ENCODE results near the gene GPR108. TPM values are rescaled to one million over a fixed set of nuclear protein-coding genes. Genes with fewer than 3 reads are reported as not detected.
"Not testable (repeated sequence)": the region's sequence is repeated elsewhere in the genome, so short reads cannot be mapped to it uniquely, and the experiment has no call there.

Gene GPR108
- total RNA-seq, 4 donors from 2014 or later = 87.9 to 152 (median 116) TPM

DNA sequence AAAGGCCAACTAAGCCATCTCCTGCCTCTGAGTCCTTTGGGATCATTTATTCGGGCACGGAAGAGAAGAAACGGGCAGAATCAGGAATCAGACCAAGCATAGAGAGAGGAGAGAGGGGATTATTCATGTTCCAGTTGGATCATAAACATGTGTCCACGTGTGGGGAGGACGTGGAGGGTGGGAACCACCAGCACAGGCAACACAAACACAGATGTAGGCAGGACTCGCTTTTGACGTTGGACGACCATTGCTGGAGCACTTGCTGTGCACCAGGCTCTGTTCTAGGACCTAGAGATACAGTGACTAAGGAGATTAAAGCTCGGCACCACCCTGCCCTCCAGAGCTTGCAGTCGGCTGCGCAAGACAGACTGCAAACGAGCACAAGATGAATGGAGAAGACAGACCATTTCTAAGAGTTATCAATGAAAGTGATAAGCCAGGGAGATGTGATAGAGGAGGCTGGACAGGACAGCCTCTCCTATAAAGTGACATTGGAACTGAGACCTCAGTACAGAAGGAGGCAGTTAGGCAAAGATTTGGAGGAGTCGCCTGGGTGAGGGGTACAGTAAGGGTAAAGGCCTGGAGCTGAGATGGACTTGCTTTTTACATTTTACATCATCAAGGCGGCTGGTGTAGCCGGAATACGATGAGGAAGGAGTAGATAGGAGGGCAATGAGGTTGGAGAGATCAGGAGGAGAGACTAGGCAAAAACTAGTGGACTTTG is 29.1 kb upstream of the GPR108 start:
- intact Hi-C loops (cut with DNase I) = no loop called here
- WGBS, 2 donors = 17 to 20% methylated on average over 16 of the region's 16 CpGs
- H3K27ac ChIP-seq = peak overlapping the region; percentile 21 to 88 (median 81)
- peaks cover 16 to 21% of the 10 kb centered on the region in 2 donors for H3K4me1 ChIP-seq
- no peaks in the 10 kb centered on the region for H3K27me3 ChIP-seq
- H3K4me3 ChIP-seq (replicated peaks in 1 of 3) = peak overlapping the region in 2 of 3 donors; percentile 32 to 39
- no peaks in the 10 kb centered on the region for H3K9me3 ChIP-seq
- TF ChIP-seq POLR2A (IDR thresholded peaks at IDR 0.05) (no peak), CTCF (IDR thresholded peaks at IDR 0.05) (peak in 1 of 6 experiments; percentile 13)
- H3K36me3 ChIP-seq = no peaks in the 10 kb centered on the region
- DNase-seq = no peak

DNA sequence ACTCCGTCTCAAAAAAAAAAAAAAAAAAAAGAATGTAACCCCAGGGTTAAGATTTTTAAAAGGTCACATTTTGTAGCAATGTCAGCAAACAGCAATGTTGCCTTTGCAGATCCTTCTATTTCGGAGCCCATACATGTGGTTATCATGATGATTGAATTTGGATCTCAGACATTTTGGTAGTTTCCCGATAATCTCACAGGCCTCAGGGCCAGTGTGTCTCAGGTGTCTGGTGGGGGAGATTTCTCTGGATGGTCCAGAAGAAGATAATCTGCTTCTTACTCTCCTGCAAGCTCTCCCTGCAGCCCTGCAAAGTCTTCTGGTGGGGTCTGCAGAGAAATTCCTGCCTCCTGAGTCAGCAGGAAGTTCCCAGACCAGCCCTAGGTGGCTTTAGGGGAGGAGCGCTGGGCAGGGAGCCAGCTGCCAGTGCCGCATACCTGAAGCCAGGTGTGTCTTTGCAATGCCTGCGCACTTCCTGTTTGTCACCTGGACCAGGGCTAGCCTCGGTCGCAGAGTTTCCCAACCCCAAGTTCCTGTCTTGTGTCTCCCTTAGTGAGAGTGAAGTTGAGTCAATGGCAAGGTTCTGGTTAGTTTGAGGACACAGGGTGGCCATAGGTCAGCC is 28.5 kb upstream of the GPR108 start:
- 20 to 36% methylated on average over 8 of the region's 8 CpGs for WGBS, 2 donors
- H3K27ac ChIP-seq = peak overlapping the region; percentile 49 to 88 (median 81)
- intact Hi-C loops (cut with DNase I) = no loop called here
- H3K9me3 ChIP-seq = no peaks in the 10 kb centered on the region
- H3K4me1 ChIP-seq = peaks cover 16 to 21% of the 10 kb centered on the region in 2 donors
- TF ChIP-seq CTCF (IDR thresholded peaks at IDR 0.05) (no peak), POLR2A (IDR thresholded peaks at IDR 0.05) (peak; percentile 8 to 87)
- H3K4me3 ChIP-seq (replicated peaks in 1 of 3) = peak overlapping the region in 1 of 3 donors; percentile 39
- peak; percentile 98 for DNase-seq
- no peaks in the 10 kb centered on the region for H3K27me3 ChIP-seq
- H3K36me3 ChIP-seq = no peaks in the 10 kb centered on the region

- intact Hi-C loops (cut with DNase I); H3K36me3 ChIP-seq: not testable (repeated sequence)
Measured at GRCh38 chr19:6762253-6762797, 24.9 kb upstream of the GPR108 start.

GRCh38 chr19:6761053-6761676 is 23.8 kb upstream of the GPR108 start:
- no peak for TF ChIP-seq POLR2A (IDR thresholded peaks at IDR 0.05)
- TF ChIP-seq CTCF (IDR thresholded peaks at IDR 0.05) = no peak
- WGBS, 2 donors = 93 to 94% methylated on average over 4 of the region's 4 CpGs

More at GRCh38 chr19:6762253-6762797, 24.9 kb upstream of the GPR108 start:
- peaks cover 10 to 15% of the 10 kb centered on the region in 2 donors for H3K4me1 ChIP-seq
- not testable (repeated sequence) for DNase-seq; H3K27me3 ChIP-seq; H3K27ac ChIP-seq; H3K9me3 ChIP-seq; H3K4me3 ChIP-seq (replicated peaks in 1 of 3)
- WGBS, 2 donors = 90 to 94% methylated on average over 8 of the region's 8 CpGs

DNA sequence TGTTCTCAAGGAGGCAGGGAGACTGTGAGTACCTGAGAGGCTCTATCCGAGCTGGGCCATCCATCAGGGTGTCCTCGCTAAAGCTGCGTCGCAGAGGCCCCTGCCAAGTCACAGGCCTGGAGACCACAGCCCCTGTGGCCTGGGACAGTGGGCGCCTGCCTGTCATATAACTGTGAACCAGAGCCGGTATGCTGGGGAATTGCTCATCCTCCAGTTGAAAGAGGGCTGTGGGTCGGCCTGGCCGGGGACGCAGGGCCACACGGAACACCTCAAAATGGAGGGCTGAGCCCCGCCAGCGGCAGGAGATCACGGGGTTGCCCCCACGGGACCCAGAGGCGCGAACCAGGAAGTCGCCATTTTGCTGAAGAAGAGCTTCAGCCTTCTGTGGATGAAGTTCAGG is 23.2 kb upstream of the GPR108 start:
- no peaks in the 10 kb centered on the region for H3K27me3 ChIP-seq
- no peak overlapping the region for H3K27ac ChIP-seq
- peaks cover 4% of the 10 kb centered on the region in 2 donors for H3K4me1 ChIP-seq
- peaks cover 0 to 2% of the 10 kb centered on the region in 2 donors for H3K36me3 ChIP-seq
- H3K9me3 ChIP-seq = no peaks in the 10 kb centered on the region
- no peak for DNase-seq
- 97 to 100% methylated on average over 7 to 15 of the region's 17 CpGs for WGBS, 2 donors
- intact Hi-C loops (cut with DNase I) = no loop called here
- H3K4me3 ChIP-seq (replicated peaks in 1 of 3) = no peak overlapping the region
- no peak for TF ChIP-seq POLR2A (IDR thresholded peaks at IDR 0.05)
- TF ChIP-seq CTCF (IDR thresholded peaks at IDR 0.05) = no peak

More at GRCh38 chr19:6761053-6761676, 23.8 kb upstream of the GPR108 start:
- Histone ChIP-seq H3K36me3 (peaks cover 0 to 2% of the 10 kb centered on the region in 2 donors), H3K4me1 (peaks cover 5 to 8% of the 10 kb centered on the region in 2 donors), H3K9me3 (no peaks in the 10 kb centered on the region), H3K27ac (no peak overlapping the region), H3K4me3 (replicated peaks in 1 of 3) (no peak overlapping the region), H3K27me3 (no peaks in the 10 kb centered on the region)
- intact Hi-C loops (cut with DNase I) = no loop called here
- no peak for DNase-seq

All from thyroid gland (tissue), 4 donors.